Smooth muscle cell (in vitro differentiated cells): ENCODE results near the gene C1orf116. TPM values are rescaled to one million over a fixed set of nuclear protein-coding genes. Genes with fewer than 3 reads are reported as not detected.

ENCODE experiments used
- DNase-seq: peaks from one replicate; lab custom pipeline; 2025; ENCODE audit not compliant: unreplicated experiment; lab: John Stamatoyannopoulos, UW
- H2AFZ ChIP-seq: fragments of 200-600 bp; sonication (generic); 2 replicates; pipeline ENCODE4 v1.6.0; 2016; ENCODE audit warnings: antibody characterized with exemption, low read depth, mild to moderate bottlenecking
- H3F3A ChIP-seq: fragments of 200-600 bp; sonication (generic); 2 replicates; pipeline ENCODE4 v1.6.0; 2017; ENCODE audit warnings: antibody characterized with exemption, low read depth
- H3K27ac ChIP-seq: fragments of 200-600 bp; sonication (generic); 2 replicates; pipeline ENCODE4 v1.5.1; 2016; ENCODE audit warnings: low read depth, mild to moderate bottlenecking
- H3K27me3 ChIP-seq: fragments of 200-600 bp; sonication (generic); 2 replicates; pipeline ENCODE4 v1.6.1; 2016; ENCODE audit warnings: low read depth, mild to moderate bottlenecking
- H3K36me3 ChIP-seq: fragments of 200-600 bp; sonication (generic); 2 replicates; pipeline ENCODE4 v1.5.1; 2016; ENCODE audit warnings: low read depth
- H3K4me1 ChIP-seq: fragments of 200-600 bp; sonication (generic); 2 replicates; pipeline ENCODE4 v1.5.1; 2016; ENCODE audit warnings: low read depth
- H3K4me2 ChIP-seq: fragments of 200-600 bp; sonication (generic); 2 replicates; pipeline ENCODE4 v1.6.0; 2016; ENCODE audit warnings: mild to moderate bottlenecking
- H3K4me3 ChIP-seq: fragments of 200-600 bp; sonication (generic); 2 replicates; pipeline ENCODE4 v1.5.1; 2016; ENCODE audit warnings: mild to moderate bottlenecking
- H3K79me2 ChIP-seq: fragments of 200-600 bp; sonication (generic); 2 replicates; pipeline ENCODE4 v1.6.0; 2016; ENCODE audit warnings: low read depth, mild to moderate bottlenecking
- H3K9ac ChIP-seq: fragments of 200-600 bp; sonication (generic); 2 replicates; pipeline ENCODE4 v1.6.0; 2016; ENCODE audit warnings: low read depth
- H3K9me3 ChIP-seq: fragments of 200-600 bp; sonication (generic); replicated peaks from 2 replicates; pipeline ENCODE4 v1.5.1; 2016; ENCODE audit warnings: low read depth
- H4K20me1 ChIP-seq: fragments of 200-600 bp; sonication (generic); 2 replicates; pipeline ENCODE4 v1.6.0; 2016; ENCODE audit warnings: low read depth
- WGBS: methylation state at CpG from one replicate; pipeline ENCODE4 v1.1.7; 2016; ENCODE audit warnings: low lambda C conversion rate; 5-methylcytosine and 5-hydroxymethylcytosine counted together
- polyA plus RNA-seq: library from polyadenylated mRNA; unstranded; fragments of >200 nt; fragmentation: Nextera tagmentation; extraction: Ambion mirVana; gene quantifications from 2 replicates; pipeline ENCODE4 v1.2.1, GENCODE V29; 2016
- total RNA-seq: library from RNA; depleted of rRNA; stranded (reverse); fragments of >200 nt; gene quantifications from 2 replicates; pipeline ENCODE4 v1.2.3, GENCODE V29; 2014
- TF ChIP-seq, protein P1 (sequence below): fragments of 200-600 bp; sonication (generic); IDR thresholded peaks from 2 replicates; pipeline ENCODE4 v1.5.1; 2017; ENCODE audit warnings: borderline replicate concordance, mild to moderate bottlenecking, antibody characterized with exemption; ENCODE audit not compliant: insufficient read depth, poor library complexity, severe bottlenecking

Gene C1orf116
- total and polyA plus RNA-seq, 2 experiments from 2014 or later: 0.14 to 6.0 TPM

DNA sequence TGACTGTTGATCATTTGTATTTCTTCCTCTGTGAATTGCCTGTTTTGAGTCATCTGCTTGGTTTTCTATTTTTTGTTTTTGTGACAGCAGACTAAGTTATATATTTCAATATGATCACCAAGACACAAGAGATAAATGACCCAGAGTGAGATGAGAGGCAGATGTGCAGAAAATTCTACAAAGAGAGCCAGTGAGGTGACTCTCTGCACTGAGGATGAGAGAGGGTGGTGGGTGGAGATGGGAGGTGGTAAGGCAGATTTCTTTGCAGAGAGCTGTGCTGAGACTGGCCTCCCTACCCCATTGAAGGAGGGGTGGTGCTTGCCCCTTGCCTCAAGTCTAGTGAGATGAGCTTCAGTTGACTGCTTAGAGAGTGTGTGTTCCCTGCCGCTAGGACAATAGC, 44.7 kb downstream of the C1orf116 start:
- H3K27me3 ChIP-seq: peaks cover 57% of the 10 kb centered on the region
- H3K36me3 ChIP-seq: no peaks in the 10 kb centered on the region
- H3K79me2 ChIP-seq: no peaks in the 10 kb centered on the region
- TF ChIP-seq, protein P1, sequence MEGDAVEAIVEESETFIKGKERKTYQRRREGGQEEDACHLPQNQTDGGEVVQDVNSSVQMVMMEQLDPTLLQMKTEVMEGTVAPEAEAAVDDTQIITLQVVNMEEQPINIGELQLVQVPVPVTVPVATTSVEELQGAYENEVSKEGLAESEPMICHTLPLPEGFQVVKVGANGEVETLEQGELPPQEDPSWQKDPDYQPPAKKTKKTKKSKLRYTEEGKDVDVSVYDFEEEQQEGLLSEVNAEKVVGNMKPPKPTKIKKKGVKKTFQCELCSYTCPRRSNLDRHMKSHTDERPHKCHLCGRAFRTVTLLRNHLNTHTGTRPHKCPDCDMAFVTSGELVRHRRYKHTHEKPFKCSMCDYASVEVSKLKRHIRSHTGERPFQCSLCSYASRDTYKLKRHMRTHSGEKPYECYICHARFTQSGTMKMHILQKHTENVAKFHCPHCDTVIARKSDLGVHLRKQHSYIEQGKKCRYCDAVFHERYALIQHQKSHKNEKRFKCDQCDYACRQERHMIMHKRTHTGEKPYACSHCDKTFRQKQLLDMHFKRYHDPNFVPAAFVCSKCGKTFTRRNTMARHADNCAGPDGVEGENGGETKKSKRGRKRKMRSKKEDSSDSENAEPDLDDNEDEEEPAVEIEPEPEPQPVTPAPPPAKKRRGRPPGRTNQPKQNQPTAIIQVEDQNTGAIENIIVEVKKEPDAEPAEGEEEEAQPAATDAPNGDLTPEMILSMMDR: no peak
- H3K4me3 ChIP-seq: no peak overlapping the region
- H3K4me2 ChIP-seq: no peak overlapping the region
- H3K9me3 ChIP-seq: no peaks in the 10 kb centered on the region
- no peaks in the 10 kb centered on the region for H3K4me1 ChIP-seq
- WGBS: 88% methylated on average over 1 of the region's 1 CpG
- DNase-seq: no peak
- H3F3A ChIP-seq: no peaks in the 10 kb centered on the region
- no peaks in the 10 kb centered on the region for H4K20me1 ChIP-seq
- H2AFZ ChIP-seq: no peak overlapping the region
- no peak overlapping the region for H3K9ac ChIP-seq
- H3K27ac ChIP-seq: no peak overlapping the region

DNA sequence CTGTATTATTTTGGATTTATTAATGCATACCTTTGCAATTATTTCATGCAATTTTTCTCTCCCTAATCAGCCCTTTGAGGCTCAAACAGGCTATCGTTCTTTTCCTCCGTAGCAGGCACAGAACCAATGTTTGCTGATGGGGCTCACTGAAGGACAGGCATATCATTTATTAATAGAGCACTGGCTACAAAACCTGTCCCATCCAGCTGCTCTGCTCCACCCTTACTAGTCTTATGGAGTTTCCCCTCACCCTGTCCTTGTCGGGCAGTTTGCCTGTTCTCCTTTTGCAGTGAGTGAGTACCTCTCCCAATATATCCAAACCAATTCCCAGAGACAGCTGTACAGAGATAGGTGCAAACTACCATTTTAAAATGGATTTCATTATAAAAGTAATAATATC, 45.7 kb downstream of the C1orf116 start:
- Histone ChIP-seq H3K4me2 (no peak overlapping the region), H4K20me1 (no peaks in the 10 kb centered on the region), H3F3A (no peaks in the 10 kb centered on the region), H2AFZ (no peak overlapping the region), H3K27me3 (peaks cover 57% of the 10 kb centered on the region), H3K4me1 (no peaks in the 10 kb centered on the region), H3K79me2 (no peaks in the 10 kb centered on the region), H3K9me3 (no peaks in the 10 kb centered on the region), H3K9ac (no peak overlapping the region), H3K27ac (no peak overlapping the region), H3K4me3 (no peak overlapping the region), H3K36me3 (no peaks in the 10 kb centered on the region)
- TF ChIP-seq, protein P1: no peak
- 84% methylated on average over 3 of the region's 3 CpGs for WGBS
- no peak for DNase-seq

DNA sequence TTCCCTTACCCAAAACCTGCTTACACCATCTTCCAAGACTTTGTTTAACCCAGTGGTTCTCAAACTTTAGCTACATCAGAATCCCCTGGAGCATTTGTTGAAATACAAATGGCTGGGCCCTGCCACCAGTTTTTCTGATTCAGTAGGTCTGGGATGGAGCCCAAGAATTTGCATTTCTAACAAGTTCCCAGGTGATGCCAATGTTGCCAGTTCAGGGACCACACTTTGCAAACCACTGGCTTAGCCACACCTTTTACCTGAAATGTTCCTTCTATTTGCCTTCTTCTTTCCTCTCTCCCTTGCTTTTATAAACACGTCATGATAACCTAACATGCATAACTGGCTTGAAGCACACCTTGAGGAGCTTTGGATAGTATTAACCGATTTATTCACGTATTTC, 46.2 kb downstream of the C1orf116 start:
- H3F3A ChIP-seq: no peaks in the 10 kb centered on the region
- no peaks in the 10 kb centered on the region for H3K79me2 ChIP-seq
- WGBS: 86% methylated on average over 3 of the region's 3 CpGs
- H3K4me3 ChIP-seq: no peak overlapping the region
- TF ChIP-seq, protein P1: no peak
- H3K36me3 ChIP-seq: no peaks in the 10 kb centered on the region
- peaks cover 57% of the 10 kb centered on the region for H3K27me3 ChIP-seq
- no peak overlapping the region for H3K27ac ChIP-seq
- H3K4me1 ChIP-seq: no peaks in the 10 kb centered on the region
- no peak for DNase-seq
- no peaks in the 10 kb centered on the region for H3K9me3 ChIP-seq
- H4K20me1 ChIP-seq: no peaks in the 10 kb centered on the region
- H2AFZ ChIP-seq: no peak overlapping the region
- H3K9ac ChIP-seq: no peak overlapping the region
- H3K4me2 ChIP-seq: no peak overlapping the region

DNA sequence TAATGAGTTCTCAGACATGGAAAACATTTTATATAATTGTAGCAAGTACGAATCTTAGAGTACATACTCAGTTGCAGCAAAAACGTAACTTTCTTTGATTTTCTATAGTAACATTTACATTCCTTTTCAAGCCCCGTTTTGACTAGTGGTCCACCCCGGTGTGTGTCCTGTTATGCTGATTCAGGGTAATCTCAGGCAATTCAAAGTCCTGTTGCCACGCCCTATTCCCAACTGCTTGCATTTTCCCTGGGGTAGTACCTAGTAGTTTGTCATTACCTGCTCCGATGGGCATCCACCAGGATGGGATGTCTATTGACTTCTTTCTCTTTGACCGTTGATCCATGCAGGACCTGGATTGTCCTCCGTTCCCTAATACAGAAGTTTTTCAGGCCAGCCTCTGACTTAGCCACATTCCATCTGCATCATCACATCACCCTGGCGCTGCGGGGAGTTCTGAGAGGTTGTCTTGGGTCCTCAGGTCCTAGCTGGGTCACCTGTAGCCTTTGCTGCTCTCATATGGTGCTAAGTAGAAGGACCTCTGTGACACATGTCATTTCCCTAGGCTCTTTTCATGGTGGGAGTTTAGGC, 47.3 kb downstream of the C1orf116 start:
- no peaks in the 10 kb centered on the region for H4K20me1 ChIP-seq
- no peaks in the 10 kb centered on the region for H3K4me1 ChIP-seq
- DNase-seq: no peak
- H3K36me3 ChIP-seq: no peaks in the 10 kb centered on the region
- peaks cover 53% of the 10 kb centered on the region for H3K27me3 ChIP-seq
- WGBS: 39% methylated on average over 10 of the region's 10 CpGs
- H3K4me2 ChIP-seq: no peak overlapping the region
- no peaks in the 10 kb centered on the region for H3K79me2 ChIP-seq
- H3K9me3 ChIP-seq: no peaks in the 10 kb centered on the region
- H3K9ac ChIP-seq: no peak overlapping the region
- no peak overlapping the region for H2AFZ ChIP-seq
- no peak overlapping the region for H3K4me3 ChIP-seq
- H3F3A ChIP-seq: no peaks in the 10 kb centered on the region
- no peak overlapping the region for H3K27ac ChIP-seq
- TF ChIP-seq, protein P1: no peak
